ENCODE results near the gene PRH1.

PRH1 gene

GRCh38 chr12:10884086-10884725 lies at the start of gene PRH1:
Gene PRH1 (minus strand): TSS chr12:10884255. CDS start chr12:10884217, 38 bp downstream.
- no peak for DNase-seq

- no peak for DNase-seq
Observed at GRCh38 chr12:10928746-10929286, 44.8 kb upstream of the PRH1 start, which contains the start of gene PRH2. Gene PRH2 (plus strand): TSS chr12:10929236. CDS start chr12:10929274, 38 bp downstream.

GRCh38 chr12:10926269-10926668 lies 42.2 kb upstream of the PRH1 start:
- DNase-seq = no peak

- DNase-seq = no peak
Observed at GRCh38 chr12:10919809-10920208, 35.8 kb upstream of the PRH1 start.

- DNase-seq = no peak
Observed at GRCh38 chr12:10910380-10910779, 26.3 kb upstream of the PRH1 start.

- DNase-seq = no peak
Observed at GRCh38 chr12:10909462-10909861, 25.4 kb upstream of the PRH1 start, which contains the start of gene TAS2R13. Gene TAS2R13 (minus strand): TSS chr12:10909562. CDS start chr12:10909298, 264 bp downstream.

GRCh38 chr12:10904686-10905085 lies 20.6 kb upstream of the PRH1 start:
- no peak for DNase-seq

GRCh38 chr12:10901427-10901826 lies 17.4 kb upstream of the PRH1 start:
- no peak for DNase-seq

GRCh38 chr12:10900972-10901371 lies 16.9 kb upstream of the PRH1 start:
- DNase-seq = no peak

GRCh38 chr12:10900530-10900929 lies 16.5 kb upstream of the PRH1 start:
- no peak for DNase-seq

GRCh38 chr12:10896854-10897253 lies 12.8 kb upstream of the PRH1 start:
- DNase-seq = no peak

GRCh38 chr12:10891937-10892336 lies 7.9 kb upstream of the PRH1 start:
- DNase-seq = no peak

GRCh38 chr12:10889226-10889625 lies 5.2 kb upstream of the PRH1 start:
- DNase-seq = no peak

- no peak for DNase-seq
Observed at GRCh38 chr12:10873378-10873777, 10.7 kb downstream of the PRH1 start.

GRCh38 chr12:10867381-10867780 lies 16.7 kb downstream of the PRH1 start:
- DNase-seq = no peak

- no peak for DNase-seq
Observed at GRCh38 chr12:10863512-10864218, 20.4 kb downstream of the PRH1 start.

- DNase-seq = no peak
Observed at GRCh38 chr12:10861366-10861765, 22.7 kb downstream of the PRH1 start.

GRCh38 chr12:10855807-10856206 lies 28.2 kb downstream of the PRH1 start:
- no peak for DNase-seq

GRCh38 chr12:10853776-10854175 lies 30.3 kb downstream of the PRH1 start:
- no peak for DNase-seq

- no peak for DNase-seq
Observed at GRCh38 chr12:10851243-10851858, 32.7 kb downstream of the PRH1 start.

- DNase-seq = no peak
Observed at GRCh38 chr12:10849425-10849878, 34.6 kb downstream of the PRH1 start, which contains the start of gene PRR4. Gene PRR4 (minus strand): TSS chr12:10849475. CDS start chr12:10849437, 38 bp downstream.

- no peak for DNase-seq
Observed at GRCh38 chr12:10847744-10848143, 36.3 kb downstream of the PRH1 start.

- DNase-seq = no peak
Observed at GRCh38 chr12:10842862-10843261, 41.2 kb downstream of the PRH1 start.
